CD4-positive, alpha-beta T cell treated with Interferon gamma for 1 hour (primary cell): ENCODE data around the gene AKTIP.

Source experiments
- DNase-seq: peaks from one replicate; pipeline ENCODE4 v3.0.0-alpha.2; 2020

Gene AKTIP

DNA sequence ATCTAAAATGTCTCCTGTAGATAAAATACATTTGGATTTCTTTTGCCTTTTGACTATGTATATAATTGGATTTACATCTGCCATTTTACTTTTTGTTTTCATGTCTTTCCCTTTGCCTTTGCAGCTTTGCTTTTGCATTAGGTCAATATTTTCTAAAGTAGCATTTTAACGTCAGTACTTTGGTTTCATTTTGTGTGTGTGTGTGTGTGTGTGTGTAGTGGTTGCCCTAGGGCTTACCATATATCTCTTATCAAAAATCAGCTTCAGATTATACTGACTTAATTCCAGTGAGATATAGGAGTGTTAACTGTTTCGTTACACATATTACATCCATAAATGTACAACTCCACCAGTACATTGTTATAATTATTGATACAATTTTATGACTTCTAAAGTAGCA lies 26.1 kb downstream of the AKTIP start:
- no peak for DNase-seq

DNA sequence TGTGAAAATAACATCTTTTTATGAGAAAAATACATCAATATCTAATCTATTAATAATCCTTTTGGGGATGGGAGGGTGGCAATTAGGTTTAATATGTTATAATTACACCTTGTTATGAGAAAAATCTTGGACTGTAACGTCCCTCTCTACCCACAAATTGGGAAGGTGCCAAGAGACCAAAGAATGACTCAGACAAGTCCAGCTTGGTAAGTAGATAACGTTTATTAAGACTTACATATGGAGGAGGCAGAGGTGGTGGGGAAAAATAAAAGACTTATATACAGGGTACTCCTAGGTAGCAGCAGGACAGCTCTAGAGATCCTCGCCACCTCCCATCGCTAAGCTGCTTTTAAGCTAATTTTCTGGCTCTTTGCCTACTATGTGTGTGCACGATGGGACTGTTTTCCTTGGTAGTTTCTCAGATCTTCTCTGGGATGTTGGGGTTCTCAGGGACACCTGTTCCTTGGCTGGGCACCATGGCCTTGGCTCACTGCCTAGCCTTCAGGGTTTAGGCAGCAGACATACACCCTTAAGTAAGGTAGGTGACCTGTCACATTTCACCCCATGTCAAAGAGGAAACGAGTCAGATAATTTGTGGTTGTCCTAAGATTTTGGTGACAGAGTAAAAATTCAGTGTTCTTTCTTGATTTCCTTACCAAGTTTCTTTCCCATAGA lies 37.3 kb downstream of the AKTIP start:
- DNase-seq, result no peak

DNA sequence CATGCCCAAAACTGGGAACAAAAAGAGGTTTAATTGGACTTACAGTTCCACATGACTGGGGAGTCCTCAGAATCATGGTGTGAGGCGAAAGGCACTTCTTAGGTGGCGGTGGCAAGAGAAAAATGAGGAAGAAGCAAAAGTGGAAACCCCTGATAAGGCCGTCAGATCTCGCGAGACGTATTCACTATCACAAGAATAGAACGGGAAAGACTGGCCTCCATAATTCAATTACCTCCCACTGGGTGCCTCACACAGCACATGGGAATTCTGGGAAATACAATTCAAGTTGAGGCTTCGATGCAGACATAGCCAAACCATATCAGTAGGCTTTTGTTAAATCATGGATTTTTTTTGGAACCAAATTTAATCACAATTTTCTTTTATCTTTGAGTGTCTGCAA lies 44.4 kb downstream of the AKTIP start:
- DNase-seq, result no peak

DNA sequence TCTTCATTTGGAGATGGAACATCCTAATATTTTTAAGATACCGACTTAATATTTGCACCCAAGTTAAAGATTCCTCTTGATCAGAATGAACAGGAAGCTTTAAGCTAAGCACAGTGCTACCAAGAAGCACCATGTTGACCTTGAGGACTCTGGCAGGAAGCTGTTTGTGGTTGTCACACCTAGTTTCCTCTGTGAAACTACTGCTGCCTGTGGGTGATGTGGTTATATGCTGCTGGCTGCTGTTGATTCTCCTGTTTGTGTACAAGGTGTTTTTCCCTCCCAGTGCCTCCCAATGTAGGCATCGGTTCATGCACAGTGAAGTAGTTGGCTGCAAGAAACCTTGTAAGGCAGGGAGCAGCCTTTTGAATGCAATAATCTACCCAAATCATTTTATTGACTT lies 45.3 kb downstream of the AKTIP start:
- DNase-seq, result peak; percentile 79

DNA sequence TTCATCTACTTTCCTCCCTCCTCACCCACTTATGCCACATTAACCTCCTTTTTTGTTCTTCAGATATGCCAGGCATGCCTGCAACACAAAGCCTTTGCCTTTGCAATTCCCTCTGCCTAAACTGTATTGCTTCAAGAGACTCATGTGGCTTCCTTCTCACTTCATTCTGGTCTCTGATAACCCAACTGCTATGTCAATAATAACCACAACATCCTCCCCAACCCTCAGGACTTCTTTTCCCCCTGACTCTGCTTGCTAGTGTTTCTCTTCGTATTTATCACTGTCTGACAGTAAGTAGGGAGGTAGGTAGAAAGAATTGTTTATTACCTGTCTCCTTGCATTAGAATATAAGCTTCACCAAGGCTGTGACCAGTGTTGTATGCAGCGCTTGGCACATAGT lies 46.4 kb downstream of the AKTIP start:
- DNase-seq, result peak; percentile 9

DNA sequence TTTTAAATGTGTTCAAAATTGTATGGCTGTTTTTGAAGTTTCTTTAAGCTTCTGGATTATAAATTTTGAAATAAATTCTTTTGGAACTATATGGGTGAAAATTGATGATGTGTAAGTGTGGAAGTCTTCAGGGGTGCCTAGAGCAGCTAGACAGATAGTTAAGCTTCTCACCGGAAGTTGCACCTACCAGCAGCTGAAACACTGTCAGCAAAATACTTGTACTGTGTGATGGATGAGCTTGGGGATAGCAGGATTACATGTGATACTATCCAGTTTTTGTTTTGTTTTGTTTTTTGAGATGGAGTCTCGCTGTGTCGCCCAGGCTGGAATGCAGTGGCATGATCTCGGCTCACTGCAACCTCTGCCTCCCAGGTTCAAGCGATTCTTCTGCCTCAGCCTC lies 49.1 kb downstream of the AKTIP start:
- DNase-seq, result peak; percentile 9

DNA sequence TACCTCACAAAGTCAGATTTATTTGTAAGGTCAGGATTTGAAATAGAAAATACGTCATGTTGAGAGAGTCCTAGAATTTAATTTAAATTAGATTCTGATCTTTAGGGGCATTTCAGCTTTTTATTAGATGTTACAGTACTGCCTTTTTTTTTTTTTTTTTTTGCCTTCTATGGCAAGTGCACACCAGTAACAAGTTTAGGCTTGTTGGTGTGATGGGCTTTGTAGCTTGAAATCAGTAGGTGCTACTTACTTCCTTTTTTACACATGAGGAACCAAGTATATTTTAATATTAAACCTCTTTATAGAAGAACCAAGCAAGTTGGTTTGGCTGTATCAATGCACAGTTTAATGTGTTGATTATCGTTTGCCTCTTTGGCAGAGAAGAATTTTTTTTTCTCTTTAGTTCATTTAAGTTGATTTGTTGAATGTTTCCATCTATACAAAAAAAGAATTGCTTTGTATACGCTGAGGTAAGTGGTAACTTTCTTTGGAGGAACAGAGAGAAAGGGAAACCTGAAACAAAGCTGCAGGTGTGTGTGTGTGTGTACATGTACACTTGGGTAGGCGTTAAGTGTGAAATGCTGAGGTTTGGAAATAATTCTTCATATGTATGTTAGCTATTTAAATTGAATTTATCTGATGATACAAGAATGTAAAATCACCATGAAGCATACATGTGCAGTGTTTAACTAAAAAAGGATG lies 53.0 kb downstream of the AKTIP start:
- DNase-seq, result no peak

DNA sequence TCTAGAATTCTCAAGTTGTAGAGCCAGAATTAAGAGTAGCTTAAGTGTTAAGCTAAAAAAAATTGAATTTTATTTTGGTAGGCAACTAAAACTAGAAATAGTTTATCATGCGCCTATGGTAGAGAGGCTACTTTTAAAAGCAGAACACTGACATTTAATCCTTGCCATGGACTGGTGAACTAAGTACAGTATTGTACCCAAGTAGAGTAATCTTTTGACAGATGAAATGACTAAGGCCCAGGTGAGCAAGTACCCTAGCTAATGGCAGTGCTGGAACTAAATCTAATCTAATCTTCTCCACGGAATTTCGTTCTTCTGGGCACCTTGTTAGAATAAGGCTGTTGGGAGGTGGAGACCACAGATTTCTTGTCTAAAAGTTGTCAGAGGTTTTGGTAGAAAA lies 56.9 kb downstream of the AKTIP start:
- no peak for DNase-seq

DNA sequence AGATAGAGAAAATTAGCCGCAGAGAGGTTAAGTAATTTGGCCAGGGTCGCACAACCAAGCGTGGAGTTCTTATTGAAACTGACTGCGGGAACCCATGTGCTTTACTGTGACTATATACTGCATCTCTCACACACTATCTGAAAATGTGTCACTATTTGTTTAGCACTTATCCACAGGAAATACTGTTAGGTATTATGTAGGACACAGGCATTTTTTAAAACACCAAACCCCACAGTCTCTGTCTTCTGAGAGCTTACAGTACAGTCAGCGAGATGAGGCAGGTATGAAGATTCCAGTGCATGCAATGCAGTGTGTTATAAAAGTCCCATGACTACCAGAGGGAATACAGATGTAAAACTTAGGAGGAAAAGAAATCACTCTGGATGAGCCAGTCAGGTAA lies 57.5 kb downstream of the AKTIP start:
- DNase-seq, result no peak
